Endothelial cell (in vitro differentiated cells): ENCODE data around the gene ACTL6B. TPM values are rescaled to one million over a fixed set of nuclear protein-coding genes. Genes with fewer than 3 reads are reported as not detected.
"Not testable (repeated sequence)": the region's sequence is repeated elsewhere in the genome, so short reads cannot be mapped to it uniquely, and the experiment has no call there.

ENCODE experiments used
- DNase-seq: peaks from one replicate; pipeline ENCODE4 v3.0.0; 2021; ENCODE audit warnings: low spot score
- H3K27ac Mint-ChIP-seq: one replicate; pipeline ENCODE4 v1.8.0; 2021; ENCODE audit warnings: mixed read lengths, inconsistent platforms; ENCODE audit not compliant: unreplicated experiment
- H3K27me3 Mint-ChIP-seq: one replicate; pipeline ENCODE4 v1.8.0; 2021; ENCODE audit warnings: mild to moderate bottlenecking, moderate library complexity, mixed read lengths, inconsistent platforms; ENCODE audit not compliant: unreplicated experiment
- H3K36me3 Mint-ChIP-seq: one replicate; pipeline ENCODE4 v1.8.0; 2021; ENCODE audit warnings: mild to moderate bottlenecking, low read depth, mixed read lengths, inconsistent platforms; ENCODE audit not compliant: unreplicated experiment
- H3K4me1 Mint-ChIP-seq: one replicate; pipeline ENCODE4 v1.8.0; 2021; ENCODE audit warnings: mild to moderate bottlenecking, mixed read lengths, inconsistent platforms; ENCODE audit not compliant: unreplicated experiment
- H3K4me3 Mint-ChIP-seq: one replicate; pipeline ENCODE4 v1.8.0; 2021; ENCODE audit warnings: mild to moderate bottlenecking, mixed read lengths, inconsistent platforms; ENCODE audit not compliant: unreplicated experiment
- H3K9me3 Mint-ChIP-seq: one replicate; pipeline ENCODE4 v1.8.0; 2021; ENCODE audit warnings: mixed read lengths, inconsistent platforms; ENCODE audit not compliant: unreplicated experiment
- total RNA-seq: library from RNA; stranded (reverse); fragmentation: NEBNext Ultra II Directional; extraction: Animal tissue kit (Norgen Biotek cat#: 25700); gene quantifications from one replicate; pipeline ENCODE4 v1.2.1, GENCODE V29; 2021; ENCODE audit not compliant: unreplicated experiment
- TF ChIP-seq, protein P1 (sequence below): fragments of 200-600 bp; sonication (generic); IDR thresholded peaks from one replicate; pipeline ENCODE4 v1.5.0; 2021; ENCODE audit warnings: antibody characterized with exemption; ENCODE audit not compliant: unreplicated experiment

Gene ACTL6B
- total RNA-seq, 1 donor from 2014 or later = not detected

DNA sequence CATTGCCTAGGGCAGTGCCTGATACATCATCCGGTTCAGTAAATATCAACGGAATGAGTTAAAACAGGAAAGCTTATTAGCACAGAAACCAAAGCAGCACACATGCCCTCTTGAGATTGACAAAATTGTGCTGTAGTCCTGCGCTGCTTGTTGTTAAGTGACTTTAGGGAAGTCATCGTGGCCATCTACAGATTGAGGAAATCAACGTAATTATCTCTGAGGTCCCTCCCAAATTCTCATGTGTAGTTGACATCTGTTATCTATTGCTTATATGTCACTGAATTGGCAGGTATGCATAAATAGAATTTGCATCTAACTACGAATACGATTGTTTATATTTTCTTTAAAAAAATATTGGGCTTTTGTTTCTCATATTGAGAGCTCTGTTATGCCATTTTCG, 13.8 kb upstream of the ACTL6B start:
- Mint-ChIP-seq H3K27ac (no peak overlapping the region), H3K4me1 (no peaks in the 10 kb centered on the region), H3K9me3 (no peaks in the 10 kb centered on the region), H3K36me3 (no peaks in the 10 kb centered on the region), H3K27me3 (no peaks in the 10 kb centered on the region), H3K4me3 (no peak overlapping the region)
- TF ChIP-seq, protein P1, sequence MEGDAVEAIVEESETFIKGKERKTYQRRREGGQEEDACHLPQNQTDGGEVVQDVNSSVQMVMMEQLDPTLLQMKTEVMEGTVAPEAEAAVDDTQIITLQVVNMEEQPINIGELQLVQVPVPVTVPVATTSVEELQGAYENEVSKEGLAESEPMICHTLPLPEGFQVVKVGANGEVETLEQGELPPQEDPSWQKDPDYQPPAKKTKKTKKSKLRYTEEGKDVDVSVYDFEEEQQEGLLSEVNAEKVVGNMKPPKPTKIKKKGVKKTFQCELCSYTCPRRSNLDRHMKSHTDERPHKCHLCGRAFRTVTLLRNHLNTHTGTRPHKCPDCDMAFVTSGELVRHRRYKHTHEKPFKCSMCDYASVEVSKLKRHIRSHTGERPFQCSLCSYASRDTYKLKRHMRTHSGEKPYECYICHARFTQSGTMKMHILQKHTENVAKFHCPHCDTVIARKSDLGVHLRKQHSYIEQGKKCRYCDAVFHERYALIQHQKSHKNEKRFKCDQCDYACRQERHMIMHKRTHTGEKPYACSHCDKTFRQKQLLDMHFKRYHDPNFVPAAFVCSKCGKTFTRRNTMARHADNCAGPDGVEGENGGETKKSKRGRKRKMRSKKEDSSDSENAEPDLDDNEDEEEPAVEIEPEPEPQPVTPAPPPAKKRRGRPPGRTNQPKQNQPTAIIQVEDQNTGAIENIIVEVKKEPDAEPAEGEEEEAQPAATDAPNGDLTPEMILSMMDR = no peak
- DNase-seq = no peak

DNA sequence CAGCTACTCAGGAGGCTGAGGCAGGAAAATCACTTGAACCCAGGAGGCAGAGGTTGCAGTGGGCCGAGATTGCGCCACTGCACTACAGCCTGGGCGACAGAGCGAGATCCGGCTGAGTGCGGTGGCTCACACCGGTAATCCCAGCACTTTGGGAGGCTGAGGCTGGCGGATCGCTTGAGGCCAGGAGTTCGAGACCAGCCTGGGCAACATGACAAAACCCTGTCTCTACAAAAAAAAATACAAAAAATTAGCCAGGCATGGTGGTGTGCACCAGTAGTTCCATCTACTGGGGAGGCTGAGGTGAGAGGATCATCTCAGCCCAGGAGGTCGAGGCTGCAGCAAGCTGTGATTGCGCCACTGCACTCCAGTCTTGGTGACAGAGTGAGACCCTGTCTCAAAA, 12.9 kb upstream of the ACTL6B start:
- not testable (repeated sequence) for H3K27ac Mint-ChIP-seq

DNA sequence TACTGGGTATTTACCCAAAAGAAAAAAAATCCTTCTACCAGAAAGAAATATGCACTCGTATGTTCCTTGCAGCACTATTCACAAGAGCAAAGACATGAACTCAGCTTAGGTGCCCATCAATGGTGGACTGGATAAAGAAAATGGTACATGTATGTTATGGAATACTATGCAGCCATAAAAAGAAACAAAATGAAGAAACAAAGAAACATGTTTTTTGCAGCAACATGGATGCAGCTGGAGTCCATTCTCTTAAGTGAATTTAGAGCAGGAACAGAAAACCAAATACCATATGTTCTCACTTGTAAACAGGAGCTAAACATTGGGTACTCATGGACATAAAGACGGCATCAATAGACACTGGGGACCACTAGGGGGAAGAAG, 11.8 kb upstream of the ACTL6B start:
- Mint-ChIP-seq H3K36me3 (no peaks in the 10 kb centered on the region), H3K27ac (peak overlapping the region; percentile 49)
- TF ChIP-seq, protein P1 = no peak

More for the DNA sequence above, 12.9 kb upstream of the ACTL6B start:
- not testable (repeated sequence) for H3K9me3 Mint-ChIP-seq, H3K4me3 Mint-ChIP-seq, DNase-seq, H3K36me3 Mint-ChIP-seq, H3K27me3 Mint-ChIP-seq, H3K4me1 Mint-ChIP-seq

DNA sequence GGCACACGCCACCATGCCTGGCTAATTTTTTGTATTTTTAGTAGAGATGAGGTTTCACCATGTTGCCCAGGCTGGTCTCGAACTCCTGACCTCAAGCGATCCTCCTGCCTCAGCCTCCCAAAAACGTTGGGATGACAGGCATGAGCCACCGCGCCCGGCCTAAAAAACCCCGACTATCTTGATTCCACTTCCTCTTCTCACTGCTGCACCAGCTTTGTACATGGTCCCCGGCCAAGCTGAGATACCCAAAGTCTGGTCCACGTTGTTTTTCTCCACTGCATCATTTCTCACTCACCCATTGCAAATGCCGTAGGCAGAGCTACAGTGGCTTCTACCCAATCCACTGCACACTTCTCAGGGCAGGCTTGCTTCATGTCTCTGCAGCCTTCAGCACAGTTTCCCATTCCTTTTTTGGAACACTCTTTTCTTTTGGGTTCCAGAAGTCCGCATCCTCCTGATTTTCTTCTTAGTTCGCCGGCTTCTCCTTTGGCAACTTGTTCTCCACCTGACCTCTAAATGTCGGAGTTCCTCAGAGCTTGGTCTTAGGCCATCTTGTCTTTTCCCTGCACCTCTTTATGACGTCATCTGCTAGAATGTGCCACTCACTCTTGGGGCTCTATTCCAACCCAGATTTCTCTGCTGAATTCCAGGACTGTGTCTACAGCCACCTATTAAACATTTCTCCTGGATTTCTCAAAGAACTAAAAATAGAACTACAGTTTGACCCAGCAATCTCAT, 11.3 kb upstream of the ACTL6B start:
- no peak for DNase-seq
- no peaks in the 10 kb centered on the region for H3K36me3 Mint-ChIP-seq
- H3K27ac Mint-ChIP-seq = no peak overlapping the region
- no peaks in the 10 kb centered on the region for H3K4me1 Mint-ChIP-seq
- TF ChIP-seq, protein P1 = no peak
- no peaks in the 10 kb centered on the region for H3K9me3 Mint-ChIP-seq
- no peaks in the 10 kb centered on the region for H3K27me3 Mint-ChIP-seq
- no peak overlapping the region for H3K4me3 Mint-ChIP-seq

More for the DNA sequence above, 11.8 kb upstream of the ACTL6B start:
- no peak overlapping the region for H3K4me3 Mint-ChIP-seq
- no peaks in the 10 kb centered on the region for H3K4me1 Mint-ChIP-seq
- H3K27me3 Mint-ChIP-seq = no peaks in the 10 kb centered on the region
- DNase-seq = no peak
- no peaks in the 10 kb centered on the region for H3K9me3 Mint-ChIP-seq

DNA sequence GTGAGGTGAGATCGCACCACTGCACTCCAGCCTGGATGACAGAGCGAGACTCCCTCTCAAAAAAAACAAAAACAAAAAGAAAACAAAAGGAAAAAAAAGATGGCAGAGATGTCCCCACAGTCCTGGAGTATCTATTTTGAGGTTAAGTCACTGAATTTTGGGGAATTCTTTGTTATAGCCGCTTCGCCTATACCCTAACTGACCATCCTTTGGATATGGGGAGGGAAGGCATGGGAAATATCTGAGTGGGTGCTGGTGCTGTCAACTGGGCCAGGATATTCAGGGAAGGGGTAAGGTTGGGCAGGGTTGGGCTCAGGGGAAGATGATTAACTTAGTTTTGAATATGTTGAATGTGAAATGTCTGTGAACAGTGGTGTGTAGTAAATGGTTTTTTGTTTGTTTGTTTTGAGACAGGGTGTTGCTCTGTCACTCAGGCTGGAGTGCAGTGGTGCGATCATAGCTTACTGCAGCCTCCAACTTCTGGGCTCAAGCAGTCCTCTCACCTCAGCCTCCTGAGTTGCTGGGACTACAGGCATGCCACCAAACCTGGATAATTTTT, 9.0 kb upstream of the ACTL6B start:
- H3K36me3 Mint-ChIP-seq = no peaks in the 10 kb centered on the region
- H3K27ac Mint-ChIP-seq = no peak overlapping the region
- H3K9me3 Mint-ChIP-seq = no peaks in the 10 kb centered on the region
- H3K27me3 Mint-ChIP-seq = no peaks in the 10 kb centered on the region
- DNase-seq = no peak
- H3K4me3 Mint-ChIP-seq = no peak overlapping the region
- TF ChIP-seq, protein P1 = no peak
- H3K4me1 Mint-ChIP-seq = no peaks in the 10 kb centered on the region

DNA sequence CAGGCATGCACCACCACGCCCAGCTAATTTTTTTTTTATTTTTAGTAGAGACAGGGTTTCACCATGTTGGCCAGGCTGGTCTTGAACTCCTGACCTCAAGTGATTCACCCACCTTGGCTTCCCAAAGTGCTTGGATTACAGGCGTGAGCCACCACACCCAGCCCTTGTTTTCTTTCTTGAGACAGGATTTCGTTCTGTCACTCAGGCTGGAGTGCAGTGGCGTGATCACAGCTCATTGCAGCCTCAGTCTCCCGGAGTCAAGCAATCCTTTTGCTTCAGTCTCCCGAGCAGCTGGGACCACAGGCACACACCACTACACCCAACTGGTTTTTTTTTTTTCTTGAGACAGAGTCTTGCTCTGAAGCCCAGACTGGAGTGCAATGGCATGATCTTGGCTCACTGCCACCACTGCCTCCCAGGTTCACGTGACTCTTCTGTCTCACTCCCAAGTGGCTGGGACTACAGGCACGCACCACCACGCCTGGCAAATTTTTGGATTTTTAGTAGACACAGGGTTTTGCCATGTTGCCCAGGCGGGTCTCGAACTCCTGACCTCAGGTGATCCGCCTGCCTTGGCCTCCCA, 6.0 kb upstream of the ACTL6B start:
- not testable (repeated sequence) for H3K9me3 Mint-ChIP-seq, H3K4me3 Mint-ChIP-seq

More for the DNA sequence above, 6.0 kb upstream of the ACTL6B start:
- not testable (repeated sequence) for H3K36me3 Mint-ChIP-seq, H3K4me1 Mint-ChIP-seq, H3K27ac Mint-ChIP-seq, DNase-seq, H3K27me3 Mint-ChIP-seq
